Subcutaneous adipose tissue (tissue), 4 donors: ENCODE measurements around the gene SDHB. TPM values are rescaled to one million over a fixed set of nuclear protein-coding genes. Genes with fewer than 3 reads are reported as not detected.

Experiments used
- total RNA-seq, 4 donors: library from RNA; depleted of rRNA; stranded (reverse); fragments of >200 nt; gene quantifications; one replicate each; pipeline ENCODE4 v1.1.0, GENCODE V29; 2016
- TF ChIP-seq, protein P1 (sequence below): fragments of 450-650 bp; IDR thresholded peaks from one replicate; pipeline ENCODE4 v1.5.1; 2016; ENCODE audit warnings: low read depth, mild to moderate bottlenecking, control low read depth, antibody characterized with exemption, moderate library complexity

Gene SDHB
- total RNA-seq, 4 donors from 2014 or later: 105 to 138 (median 121) TPM

DNA sequence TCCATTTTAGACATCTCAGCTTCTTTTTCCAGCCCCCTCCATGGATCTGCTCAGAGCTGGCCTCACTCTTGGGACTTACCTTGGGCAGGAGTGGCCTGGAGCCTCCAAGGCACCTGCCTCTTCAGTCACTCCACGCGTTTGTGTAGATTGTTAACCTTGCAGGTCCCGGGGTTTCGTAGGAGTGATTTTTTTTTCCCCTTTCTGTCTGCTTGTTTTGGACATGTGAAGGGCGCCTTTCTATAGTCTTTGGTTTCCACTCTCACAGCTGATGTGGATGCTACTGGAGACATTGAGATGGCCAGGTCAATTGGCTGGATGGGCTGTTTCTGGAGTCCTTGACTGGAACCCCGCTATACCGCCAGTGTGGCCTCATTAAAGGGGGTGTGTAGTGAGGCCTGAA lies 2.0 kb upstream of the SDHB start:
- TF ChIP-seq, protein P1, sequence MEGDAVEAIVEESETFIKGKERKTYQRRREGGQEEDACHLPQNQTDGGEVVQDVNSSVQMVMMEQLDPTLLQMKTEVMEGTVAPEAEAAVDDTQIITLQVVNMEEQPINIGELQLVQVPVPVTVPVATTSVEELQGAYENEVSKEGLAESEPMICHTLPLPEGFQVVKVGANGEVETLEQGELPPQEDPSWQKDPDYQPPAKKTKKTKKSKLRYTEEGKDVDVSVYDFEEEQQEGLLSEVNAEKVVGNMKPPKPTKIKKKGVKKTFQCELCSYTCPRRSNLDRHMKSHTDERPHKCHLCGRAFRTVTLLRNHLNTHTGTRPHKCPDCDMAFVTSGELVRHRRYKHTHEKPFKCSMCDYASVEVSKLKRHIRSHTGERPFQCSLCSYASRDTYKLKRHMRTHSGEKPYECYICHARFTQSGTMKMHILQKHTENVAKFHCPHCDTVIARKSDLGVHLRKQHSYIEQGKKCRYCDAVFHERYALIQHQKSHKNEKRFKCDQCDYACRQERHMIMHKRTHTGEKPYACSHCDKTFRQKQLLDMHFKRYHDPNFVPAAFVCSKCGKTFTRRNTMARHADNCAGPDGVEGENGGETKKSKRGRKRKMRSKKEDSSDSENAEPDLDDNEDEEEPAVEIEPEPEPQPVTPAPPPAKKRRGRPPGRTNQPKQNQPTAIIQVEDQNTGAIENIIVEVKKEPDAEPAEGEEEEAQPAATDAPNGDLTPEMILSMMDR: no peak

DNA sequence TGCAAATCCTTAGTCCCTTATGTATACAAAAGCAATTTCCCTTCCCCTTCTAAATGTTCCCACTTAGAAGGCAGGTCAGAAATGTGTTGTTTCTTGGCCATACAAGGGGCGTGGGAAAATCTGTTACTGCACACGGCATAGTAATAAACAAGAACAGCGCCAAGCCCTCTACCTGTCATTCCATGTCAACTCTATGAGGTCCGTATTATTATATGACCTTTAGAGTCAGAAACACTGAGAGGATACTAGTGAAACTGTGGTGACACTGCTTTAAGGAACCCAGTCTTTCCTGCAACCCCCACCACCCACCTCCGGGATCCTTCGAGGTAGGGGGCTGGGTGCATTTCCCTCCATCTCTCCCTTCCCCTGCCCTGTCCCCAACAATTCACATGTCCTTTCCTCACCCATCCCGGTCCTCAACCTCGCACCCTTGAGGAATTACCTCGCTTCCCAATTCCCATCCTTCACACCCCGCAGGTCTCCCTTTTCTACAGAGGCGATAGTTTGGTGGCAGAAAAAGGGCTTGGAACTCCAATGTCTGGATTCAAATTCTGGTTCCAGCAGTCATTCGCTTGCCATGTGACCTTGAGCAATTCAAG lies 647 bp downstream of the SDHB start:
- TF ChIP-seq, protein P1: no peak

DNA sequence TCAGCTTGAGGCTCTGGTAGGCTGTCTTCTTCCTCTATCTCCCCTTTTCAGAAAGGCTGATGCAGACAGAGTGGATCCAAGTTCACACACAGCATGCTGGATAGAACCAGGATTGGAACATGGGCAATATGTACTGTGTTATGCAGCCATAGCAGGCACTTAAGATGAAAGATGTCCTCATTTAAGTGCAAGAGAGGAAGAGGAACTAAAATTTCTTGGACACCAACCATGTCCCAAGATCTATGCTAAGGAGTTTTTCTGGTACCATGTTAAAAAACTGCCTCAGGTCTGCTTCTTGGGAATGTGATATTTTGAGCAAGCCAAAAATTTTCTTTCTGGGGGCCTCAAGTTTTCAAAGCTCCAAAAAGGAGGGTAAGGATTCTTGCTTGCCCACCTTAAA lies 1.2 kb downstream of the SDHB start:
- TF ChIP-seq, protein P1: no peak

DNA sequence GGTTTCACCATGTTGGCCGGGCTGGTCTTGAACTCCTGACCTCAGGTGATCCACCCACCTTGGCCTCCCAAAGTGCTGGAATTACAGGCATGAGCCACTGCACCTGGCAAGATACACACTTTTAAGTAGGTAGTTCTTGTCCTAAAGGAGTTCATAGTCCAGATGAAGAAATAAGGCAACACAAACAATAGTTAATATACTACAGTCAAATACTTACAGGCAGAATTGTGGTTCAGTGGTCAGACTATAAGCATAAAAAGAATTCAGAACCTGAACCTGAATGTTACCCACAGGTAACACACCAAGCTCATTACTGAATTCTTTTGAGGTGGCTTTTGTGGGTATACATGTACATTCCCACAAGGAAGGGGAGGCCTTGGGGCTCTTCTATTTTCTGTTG lies 1.8 kb downstream of the SDHB start:
- TF ChIP-seq, protein P1: no peak

DNA sequence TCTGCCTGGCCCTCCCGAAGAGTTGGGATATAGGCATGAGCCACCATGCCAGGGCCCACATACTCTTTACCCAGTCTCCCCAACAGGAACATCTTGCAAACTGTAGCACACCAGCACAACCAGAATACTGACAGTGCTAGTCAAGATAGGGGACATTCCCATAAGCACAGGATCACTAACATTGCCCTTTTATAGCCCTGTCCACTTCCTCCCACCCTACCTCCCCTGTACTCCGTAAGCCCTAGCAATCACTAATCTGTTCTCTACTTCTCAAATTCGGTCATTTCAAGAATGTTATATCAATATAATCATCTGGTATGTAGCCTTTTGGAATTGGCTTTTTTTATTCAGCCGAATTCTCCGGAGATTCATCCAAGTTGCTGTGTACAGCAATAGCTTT lies 5.9 kb downstream of the SDHB start:
- TF ChIP-seq, protein P1: no peak

DNA sequence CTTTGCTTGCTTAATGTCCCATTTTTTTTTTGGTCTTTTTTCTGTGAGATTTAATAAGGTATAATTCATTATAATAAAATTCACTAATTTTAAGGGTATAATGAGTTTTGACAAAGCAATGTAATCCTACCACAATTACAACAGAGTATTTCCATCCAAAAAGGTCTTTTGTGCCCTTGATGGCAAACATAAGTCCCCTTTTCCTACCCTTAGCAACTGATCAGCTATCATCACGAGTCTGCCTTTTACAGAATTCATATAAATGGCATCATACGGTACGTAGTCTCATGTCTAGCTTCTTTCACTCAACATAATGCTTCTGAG lies 7.5 kb downstream of the SDHB start:
- TF ChIP-seq, protein P1: no peak

DNA sequence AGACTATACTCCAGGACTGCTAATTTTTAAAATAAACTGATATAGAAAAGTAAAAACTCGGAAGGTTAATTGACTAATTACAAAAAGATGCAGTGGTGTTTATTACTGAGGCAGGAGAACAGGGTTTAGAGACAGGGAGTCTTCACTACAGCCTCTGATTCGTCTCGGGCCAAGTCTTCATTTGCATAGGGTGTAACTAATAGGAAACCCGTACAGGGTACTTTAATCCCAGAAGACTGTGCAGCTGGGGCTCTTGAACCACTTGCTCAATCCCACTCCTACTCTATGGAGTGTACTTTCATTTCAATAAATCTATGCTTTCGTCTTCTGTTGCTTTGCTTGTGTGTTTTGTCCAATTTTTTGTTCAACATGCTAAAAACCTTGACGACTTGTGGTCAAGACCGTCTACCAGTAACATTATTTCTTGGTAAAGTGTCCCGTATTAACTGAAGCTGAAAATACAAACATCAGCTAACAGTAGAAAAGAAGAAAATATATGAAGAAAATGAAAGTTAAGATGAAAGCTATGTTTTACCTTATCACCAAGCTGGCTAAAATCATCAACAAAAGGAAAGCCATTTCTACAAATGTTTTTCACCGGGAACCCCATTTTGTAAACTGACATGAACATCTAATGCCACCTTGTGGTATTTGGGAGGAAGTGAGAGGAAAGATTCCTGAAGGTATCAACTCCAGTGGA lies 8.0 kb downstream of the SDHB start:
- TF ChIP-seq, protein P1: no peak
